Left lobe of liver (tissue), 2 donors: ENCODE results near the gene DNAJB13. TPM values are rescaled to one million over a fixed set of nuclear protein-coding genes. Genes with fewer than 3 reads are reported as not detected.

Experiments
- ATAC-seq: fragments of 200-7000 bp; cut with Tn5 transposase; one replicate; pipeline ENCODE4 v1.9.1; 2020; ENCODE audit warnings: mild to moderate bottlenecking, moderate library complexity
- DNase-seq: peaks from one replicate; pipeline ENCODE4 v3.0.0-alpha.2; 2020; ENCODE audit warnings: low spot score
- total RNA-seq: library from RNA; stranded (reverse); gene quantifications from one replicate; pipeline ENCODE4 v1.2.1, GENCODE V29; 2021
- donor health status: DM: no; HTN: no; CAD: no; lungs with moderate emphysema.
- donor health status: DM: no; HTN: yes; CAD: no.

Gene DNAJB13
- total RNA-seq, 1 donor from 2014 or later: not detected

DNA sequence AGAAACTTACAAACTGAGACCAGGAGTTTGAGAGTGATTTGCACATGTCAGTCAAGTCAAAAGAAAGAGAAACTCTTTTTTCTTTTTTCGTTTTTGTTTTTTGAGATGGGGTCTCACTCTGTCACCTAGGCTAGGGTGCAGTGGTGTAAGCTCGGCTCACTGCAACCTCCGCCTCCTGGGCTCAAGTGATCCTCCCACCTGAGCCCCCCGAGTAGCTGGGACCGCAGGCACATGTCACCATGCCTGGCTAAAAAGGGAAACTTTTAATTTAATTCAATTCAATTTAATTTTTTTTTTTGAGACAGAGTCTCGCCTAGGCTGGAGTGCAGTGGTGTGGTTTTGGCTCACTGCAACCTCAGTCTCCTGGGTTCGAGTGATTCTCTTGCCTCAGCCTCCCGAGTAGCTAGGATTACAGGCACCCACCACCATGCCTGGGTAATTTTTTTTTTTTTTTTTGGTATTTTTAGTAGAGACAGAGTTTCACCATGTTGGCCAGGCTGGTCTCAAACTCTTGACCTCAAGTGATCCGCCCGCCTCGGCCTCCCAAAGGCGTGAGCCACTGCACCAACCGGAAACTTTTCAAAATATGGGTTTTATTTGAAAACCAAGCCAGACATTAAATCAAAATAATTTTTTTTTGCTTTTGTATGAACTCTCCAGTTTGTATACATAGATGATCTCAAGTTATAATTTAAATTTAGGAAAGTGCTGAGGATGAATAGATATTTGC, 48.2 kb downstream of the DNAJB13 start:
- no peak for DNase-seq

DNA sequence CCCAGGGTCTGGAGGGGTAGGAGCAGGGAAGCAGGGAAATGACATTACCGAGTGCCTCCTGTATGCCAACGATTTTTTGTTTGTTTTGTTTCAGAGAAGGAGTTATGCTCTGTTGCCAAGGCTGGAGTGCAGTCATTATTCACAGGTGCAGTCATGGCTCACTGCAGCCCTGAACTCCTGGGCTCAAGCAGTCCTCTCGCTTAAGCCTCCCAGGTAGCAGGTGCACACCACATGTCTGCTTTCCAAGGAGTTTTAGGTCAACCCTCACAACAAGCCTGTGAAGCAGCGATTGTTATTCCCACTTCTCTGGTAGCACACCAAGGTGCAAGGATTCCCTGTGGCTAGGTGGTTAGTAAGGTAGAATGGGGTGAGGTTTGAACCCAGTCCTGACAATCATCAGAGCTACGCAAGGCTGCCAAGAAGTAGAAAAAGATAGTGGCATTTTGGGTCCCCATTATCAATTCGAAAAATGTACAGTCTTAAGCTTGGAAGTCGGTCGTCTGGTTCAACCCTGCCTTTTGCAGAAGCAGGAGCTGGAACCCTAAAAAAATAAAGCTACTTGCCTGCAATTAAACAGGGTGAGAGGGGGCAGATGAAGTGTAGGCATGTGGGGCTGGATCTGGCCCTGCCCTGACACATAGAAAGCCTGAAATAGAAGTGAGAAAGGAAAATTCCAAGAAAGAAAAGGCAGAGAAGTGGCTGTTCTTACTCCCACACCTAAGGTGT, 48.9 kb downstream of the DNAJB13 start:
- ATAC-seq: no peak
- DNase-seq: no peak

More for the DNA sequence above, 48.2 kb downstream of the DNAJB13 start:
- no peak for ATAC-seq

DNA sequence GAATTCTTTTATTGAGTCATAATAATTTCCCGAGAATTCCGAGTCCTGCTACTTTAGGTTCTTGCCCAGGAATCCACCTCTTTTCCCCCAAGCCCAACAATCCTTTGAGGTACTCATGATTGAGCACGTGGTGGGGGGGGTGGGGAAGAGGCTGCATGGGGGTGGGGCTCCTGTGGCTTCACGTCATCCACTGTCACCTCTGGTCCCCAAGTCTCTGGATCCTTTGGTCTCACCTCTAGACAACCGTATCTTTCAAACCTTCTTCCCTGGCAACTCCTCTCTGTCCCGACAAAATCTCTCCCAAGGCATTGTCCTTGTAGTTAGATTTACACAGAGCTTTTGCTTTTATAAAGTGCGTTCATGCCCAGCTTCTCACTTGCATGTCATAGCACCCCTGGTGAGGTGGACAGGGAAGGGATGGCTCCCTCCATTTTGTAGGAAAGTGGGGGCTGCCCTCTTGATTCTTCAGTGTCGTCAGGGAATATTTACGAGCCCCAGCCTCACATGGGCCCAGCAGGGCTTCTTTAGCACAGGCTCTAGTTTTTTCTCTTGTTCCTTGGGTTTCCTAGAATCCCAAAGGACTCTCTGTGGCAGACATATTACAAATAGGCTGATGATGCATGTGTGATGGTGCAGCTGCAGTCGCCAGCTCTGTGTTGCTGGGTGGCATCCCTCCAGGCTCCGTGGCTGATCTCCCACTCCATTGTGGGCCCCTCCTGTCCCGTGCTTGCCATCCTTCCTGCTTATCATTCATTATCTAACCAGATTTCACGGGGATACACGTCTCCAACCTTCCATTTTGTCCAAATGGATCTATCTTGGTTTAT, 49.7 kb downstream of the DNAJB13 start:
- DNase-seq: no peak
- no peak for ATAC-seq

DNA sequence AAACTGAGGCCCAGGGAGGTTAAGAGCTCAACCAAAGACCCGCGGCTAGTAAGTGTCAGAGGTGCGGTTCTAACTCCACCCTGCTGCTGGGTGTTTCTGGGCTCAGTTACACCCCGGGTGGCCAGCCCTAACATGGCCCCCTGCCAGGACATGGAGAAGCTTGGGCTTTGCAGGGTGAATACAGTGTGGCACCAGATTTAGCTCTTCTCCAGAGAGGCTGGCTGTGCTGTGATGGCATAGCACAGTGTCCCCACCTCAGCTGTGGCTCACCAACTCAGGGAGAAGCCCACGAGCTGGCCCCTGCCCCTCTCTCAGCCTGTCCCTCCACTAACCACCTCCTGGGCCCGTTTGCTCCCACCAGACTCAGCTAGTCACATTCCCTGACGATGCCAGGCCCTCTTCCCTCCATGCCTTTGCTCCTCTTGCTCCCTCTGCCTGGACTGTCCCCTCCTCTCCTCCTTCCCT, 51.0 kb downstream of the DNAJB13 start:
- DNase-seq (no peak), ATAC-seq (no peak)

DNA sequence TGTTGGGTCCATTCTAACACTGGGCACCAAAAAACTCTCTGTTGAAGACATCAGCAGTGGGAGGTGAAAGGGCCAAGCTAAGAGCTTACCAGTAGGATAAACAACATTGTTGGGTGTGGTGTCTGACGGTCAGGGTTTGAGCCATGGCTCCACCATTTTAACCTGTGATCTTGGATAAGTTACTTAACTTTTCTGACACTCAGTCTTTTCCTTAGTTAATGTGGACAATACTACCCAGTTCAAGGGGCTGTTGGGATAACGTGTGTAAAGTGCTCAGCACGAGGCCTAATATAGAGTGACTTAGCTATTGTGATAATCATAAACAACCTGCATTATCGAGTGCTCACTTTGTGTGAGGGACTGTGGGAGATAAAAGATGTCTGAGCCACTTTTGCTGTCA, 52.0 kb downstream of the DNAJB13 start:
- no peak for ATAC-seq
- no peak for DNase-seq

DNA sequence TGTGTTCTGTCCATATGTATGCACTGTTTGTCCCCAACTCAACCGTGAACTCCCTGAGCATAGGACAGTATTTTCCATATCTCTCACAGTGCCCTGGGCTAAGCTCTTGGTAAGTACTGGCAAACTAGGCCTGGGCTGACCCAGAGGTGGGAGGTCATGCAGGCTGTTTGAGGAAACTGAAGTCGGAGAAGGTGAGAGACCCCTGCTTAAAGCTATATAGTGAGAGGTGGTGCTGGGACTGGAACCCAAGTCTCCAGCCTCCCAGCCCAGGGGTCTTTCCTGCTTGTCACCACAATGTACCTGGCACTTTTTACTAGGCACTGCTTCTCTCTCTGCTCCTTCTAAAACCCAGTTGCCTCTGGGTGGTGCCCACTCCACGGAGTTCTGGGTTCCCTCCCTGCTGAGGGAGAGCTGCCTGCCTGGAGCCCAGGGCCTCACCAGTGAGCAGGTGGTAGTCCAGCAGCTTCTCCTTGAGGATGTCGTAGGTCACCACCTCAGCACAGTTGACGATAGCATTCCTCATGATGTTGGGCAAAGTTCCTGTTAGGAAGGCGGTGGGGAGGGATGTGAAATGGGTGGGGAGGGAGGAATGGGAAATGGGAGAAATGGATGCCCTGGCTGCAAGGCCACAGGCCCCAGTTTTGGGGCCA, 53.3 kb downstream of the DNAJB13 start:
- ATAC-seq: no peak
- DNase-seq: no peak

DNA sequence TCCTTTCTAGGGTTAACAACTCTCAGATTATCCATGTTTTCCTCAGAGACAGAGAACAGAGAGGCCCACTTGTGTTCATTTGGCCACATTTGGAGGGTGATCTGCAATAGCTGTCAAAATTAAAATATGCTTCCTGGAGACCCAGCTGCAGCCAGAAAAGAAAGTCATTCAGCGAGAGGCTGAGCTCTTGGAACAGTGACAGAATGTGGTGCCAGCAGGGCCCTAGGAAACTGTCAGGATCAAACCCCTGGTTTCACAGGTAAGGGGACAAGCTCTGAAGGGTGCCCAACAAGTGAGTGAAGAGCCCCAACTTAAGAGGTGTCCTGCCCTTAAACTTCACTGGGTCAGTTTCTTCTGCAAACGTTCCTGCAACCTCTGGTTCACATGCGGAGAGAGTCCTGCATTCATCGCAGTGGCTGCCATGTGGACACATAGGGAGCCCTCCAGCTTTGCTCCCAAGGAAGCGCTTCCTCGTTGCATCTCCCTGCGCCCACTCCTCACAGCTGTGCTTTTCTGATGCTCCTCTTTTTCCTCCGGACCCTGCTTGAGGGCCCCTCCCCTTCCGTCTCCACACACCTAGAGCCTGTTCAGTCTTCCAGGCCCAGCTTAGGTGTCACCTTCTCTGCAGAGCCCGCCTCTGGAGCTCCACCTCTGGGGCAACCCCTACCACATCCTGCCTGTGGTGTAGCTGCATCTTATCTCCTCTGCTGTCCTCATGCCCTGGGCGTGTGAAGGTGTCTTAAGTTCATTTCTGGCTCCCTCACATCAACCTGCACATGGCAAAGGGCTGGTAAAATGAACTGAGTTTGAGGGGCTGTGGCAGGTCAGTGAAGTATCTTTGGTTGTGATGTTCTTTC, 54.2 kb downstream of the DNAJB13 start:
- DNase-seq (no peak), ATAC-seq (no peak)

DNA sequence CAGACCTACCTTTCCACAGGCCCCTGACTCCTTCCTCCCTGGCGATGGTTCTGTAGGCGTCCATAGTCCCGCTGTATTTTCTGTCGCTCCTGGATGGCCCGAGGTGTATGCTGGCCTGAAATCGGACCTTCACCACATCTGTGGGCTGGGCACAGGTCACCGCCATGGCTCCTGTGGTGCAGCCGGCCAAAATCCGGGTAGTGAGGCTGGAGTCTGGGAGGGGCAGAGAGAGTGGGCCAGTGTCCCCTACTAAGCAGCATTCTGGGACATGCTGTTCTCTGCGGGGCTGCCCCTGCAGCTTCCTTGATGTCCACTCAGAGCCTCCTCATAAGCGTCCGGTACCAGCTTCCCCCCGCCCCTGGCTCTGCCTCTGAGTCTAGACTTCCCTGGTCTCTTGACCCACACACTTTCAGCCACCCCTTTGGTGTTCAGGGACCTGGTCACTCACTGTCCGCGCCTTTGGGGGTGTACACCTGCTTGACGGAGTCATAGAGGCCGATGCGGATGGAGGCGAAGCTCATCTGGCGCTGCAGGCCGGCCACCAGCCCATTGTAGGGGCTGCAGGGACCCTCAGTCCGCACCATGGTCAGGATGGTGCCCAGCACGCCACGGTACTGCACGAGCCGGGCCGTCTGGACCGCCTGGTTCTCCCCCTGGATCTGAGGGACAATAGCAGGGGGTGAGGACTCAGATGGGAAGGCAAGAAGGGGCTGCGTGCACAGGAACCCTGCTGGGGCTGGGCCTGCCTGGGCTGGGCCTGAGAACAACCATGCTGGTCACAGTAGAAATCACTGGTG, 55.1 kb downstream of the DNAJB13 start:
- ATAC-seq (no peak), DNase-seq (no peak)

DNA sequence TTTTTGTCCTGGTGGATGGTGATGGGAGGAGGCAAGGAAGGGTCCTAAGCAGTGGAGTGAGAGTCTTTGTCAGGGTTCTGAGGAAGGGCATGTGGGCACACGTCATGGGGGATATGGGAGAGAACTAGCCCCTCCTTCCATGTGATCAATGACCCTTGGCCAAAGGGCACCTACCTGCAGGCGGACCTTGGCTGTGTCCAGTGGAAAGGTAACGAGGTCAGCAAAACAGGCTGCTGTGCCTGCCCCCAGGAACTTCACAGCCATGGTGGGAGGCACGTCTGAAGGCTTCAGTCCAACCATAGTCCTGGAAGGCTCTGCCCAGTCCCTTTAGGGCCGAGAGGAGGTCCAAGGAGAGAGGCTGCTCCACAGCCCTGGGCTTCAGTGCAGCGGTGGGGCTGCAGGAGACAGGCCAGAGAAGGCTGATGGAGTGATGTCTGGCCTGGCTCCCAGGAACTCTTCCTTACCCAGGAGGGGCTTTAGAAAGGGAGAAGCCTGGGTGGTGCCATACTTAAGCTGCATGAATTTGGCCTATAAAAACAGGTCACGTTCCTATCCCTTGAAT, 56.0 kb downstream of the DNAJB13 start:
- ATAC-seq (peak; percentile 50), DNase-seq (no peak)

DNA sequence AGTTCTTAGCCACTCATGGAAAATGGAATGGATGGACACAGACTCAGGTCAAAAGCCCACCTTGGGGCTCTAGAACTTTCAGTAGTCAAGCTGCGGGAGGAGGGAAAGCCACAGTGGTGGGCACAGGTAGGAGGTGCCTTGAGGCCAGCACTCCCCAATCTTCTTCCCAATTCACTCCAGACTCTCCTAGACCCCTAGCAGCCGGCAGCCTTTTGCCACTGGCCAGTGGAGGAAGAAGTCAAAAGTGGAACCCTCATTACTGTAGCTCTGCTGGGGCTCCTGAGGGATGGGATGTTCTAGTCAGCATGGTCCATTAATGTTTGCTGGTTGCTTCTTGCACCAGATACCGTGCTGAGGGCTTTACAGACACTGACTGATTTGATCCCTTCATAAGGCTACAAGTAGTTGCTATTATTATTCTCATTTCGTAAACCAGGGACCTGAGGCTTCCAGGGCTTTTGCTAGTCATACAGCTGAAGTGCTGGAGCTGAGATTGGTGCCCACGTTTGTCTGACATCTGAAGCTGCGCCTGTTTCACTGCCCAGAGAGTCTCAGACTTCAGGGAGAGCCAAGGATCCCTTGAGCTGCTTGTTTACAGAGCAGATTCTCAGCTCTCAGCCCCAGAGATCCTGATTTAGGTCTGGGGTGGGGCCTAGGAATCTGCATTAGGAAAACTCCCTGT, 57.0 kb downstream of the DNAJB13 start:
- ATAC-seq (no peak), DNase-seq (no peak)

DNA sequence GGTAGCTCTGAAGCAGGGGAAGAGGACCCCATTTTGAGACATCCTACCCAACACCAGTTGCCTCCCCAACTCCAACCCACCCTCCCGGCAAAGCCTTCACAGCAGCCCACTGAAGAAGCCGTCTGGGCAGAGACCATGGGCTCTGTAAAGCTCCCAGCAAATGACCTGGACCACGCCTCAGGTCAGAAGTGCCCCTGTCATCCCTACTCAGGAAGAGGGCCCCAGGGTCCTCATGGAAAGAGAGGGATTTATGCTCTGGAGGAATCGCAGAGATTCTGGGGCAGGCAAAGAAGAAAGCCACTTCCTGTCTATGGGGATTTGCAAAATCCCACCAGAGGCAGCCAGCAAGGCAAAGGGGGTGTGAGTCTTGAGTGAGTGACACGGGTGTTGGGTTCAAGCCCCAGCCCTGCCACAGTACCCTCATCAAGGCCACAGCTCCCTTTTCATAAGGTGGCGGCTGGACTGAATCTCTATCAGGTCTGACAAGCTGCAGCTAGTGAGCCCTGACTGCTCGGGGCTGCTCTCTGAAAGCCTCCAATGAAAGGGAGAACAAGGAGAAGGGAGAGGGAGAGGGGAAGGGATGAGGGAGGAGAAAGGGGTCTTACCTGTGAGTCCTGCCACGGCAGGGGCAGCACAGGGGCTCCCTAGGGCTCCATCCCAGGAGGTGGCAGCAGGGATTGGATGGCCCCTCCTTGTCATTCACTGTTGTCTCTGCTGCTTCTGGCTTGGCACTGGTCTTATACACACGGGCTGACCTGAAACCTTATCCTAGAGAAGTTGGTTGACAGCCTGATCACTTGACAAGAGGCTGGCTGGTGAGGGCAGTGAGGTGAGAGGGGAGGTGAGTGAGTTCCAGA, 57.8 kb downstream of the DNAJB13 start, which contains the start of gene UCP3:
Gene UCP3 (minus strand): TSS at position 713 of the 857 bp plus-strand sequence. CDS start 2,043 bp downstream, outside the sequence.
- DNase-seq (no peak), ATAC-seq (no peak)

DNA sequence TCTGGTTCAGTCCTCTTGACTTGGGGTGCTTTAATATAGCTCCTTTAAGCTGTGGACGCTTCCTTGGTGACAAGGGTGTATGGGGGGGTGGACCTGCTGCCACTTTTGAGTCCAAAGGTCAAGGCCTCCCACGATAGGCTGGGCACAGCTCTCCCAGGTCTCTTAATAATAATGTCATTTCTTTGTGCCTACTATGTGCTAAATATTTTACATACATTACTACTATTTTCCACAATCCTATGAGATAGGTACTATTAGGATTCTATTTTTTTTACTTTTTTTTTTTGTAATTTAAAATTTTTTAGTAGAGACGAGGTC, 58.4 kb downstream of the DNAJB13 start:
- DNase-seq: no peak
- ATAC-seq: no peak

DNA sequence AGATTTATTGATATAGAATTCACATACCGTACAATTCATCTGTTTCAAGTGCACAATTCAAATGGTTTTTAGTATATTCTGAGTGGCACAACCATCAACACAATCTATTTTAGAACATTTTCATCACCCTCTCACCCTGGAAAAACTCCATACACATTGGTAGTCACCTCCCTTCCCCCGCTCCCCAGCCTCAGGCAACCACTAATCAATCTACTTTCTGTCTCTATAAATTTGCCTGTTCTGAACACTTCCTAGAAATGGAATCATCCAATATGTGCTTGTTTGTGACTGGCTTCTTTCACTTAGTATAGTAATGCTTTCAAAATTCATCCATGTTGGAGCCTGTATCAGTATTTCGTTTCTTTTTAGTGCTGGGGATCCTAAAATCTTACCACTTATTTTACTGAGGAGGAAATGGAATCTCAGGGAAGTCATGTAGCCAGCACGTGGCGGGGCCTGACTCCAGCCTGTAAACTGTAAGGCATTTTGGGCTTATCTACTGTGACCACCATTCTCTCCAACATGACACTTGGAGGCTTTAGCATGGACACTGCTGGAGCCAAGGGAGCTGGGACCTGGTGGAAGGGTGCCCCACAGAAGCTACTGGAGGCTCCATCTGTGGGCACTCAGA, 59.0 kb downstream of the DNAJB13 start:
- ATAC-seq: no peak
- DNase-seq: no peak

DNA sequence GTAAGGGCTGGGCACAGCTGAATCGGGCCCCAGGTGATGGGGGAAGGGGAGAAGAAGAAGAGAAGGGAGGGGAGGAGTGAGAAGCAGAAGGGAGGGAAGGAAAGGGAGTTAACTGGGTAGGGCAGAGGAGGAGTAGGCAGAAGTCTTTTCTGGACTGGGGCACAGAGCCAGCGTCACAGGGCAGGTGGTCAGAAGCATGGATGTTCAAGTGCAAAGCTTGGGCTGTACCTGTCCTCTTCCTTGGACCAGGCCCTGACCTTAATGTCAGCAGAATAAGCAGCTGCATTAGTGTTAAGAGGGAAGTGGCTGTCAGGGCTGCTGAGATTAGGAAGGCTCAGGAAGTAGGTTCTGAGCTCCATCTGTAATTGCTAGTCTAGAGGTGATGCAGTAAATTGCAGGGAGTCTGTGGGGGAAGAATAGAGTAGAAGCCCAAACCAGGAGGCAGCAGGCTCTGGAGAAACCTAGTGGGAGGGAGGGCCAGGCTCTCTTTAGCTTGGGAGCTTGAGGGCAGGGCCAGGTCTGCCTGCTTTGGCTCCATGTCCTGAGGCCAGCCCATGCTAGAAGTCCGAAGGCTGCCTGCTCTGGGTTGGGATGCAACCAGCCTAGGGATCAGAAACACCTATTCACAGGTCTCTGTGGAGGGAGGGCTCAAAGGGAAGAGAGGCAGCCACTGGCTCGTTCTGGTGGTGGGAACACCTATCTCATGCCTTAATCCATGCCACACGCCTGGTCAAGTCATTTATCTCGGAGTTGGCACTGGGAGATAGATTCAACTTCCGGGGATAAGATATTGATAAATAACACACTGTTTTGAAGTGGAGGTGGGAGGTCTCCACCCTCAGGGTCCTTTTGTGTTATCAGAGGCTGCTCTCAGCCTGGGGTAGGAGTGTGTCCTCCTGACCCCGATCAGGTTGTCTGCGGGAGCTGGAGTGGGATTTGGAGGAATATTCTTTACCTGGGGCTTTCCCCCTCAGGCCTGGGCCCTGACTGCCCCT, 59.8 kb downstream of the DNAJB13 start:
- DNase-seq (no peak), ATAC-seq (no peak)

DNA sequence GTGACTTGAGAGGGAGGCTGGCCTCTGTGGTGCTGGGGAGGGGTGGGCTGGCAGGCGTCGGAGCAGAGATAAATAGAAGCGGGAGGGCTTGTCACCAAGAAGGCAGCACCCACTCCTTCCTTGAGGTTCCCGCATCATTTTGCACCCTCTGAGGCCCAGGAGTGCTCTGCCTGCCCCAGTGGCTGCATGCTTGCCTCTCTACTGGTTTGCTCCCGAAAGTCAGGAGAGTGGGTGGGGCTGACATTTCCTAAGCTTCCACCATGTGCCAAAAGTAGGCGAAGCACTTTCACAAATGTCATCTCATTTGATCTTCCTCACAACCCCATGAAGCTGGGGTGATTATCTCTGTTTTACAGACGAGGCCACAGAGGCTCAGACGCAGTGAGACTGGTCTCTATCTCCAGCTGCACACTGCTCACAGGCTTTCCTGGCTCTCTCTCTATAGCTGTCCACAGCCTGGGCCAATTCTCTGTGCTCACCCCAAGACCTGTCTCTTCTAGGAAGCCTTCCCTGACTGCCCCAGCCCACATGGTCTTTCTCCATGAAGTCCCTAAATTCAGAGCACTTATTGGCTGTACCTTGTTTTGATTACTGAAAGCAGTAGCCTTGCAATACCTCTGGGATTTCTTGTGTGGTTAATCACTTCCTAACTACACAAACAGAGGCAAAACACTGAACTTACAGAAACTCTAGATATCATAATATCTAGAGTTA, 60.7 kb downstream of the DNAJB13 start:
- no peak for DNase-seq
- no peak for ATAC-seq
